B cell (primary cell): Measurements from ENCODE around the gene ITFG1.

Experiments used
- EZH2 ChIP-seq: IDR thresholded peaks from 2 replicates; pipeline ENCODE4 v1.6.1; 2012; ENCODE audit warnings: borderline replicate concordance, low read depth, mild to moderate bottlenecking, moderate library complexity, low read length; ENCODE audit not compliant: insufficient read depth, poor library complexity, severe bottlenecking
- TF ChIP-seq, protein P1 (sequence below): fragments of 200-600 bp; IDR thresholded peaks from one replicate; pipeline ENCODE4 v1.8.0; 2022; ENCODE audit warnings: antibody characterized with exemption, mild to moderate bottlenecking

DNA sequence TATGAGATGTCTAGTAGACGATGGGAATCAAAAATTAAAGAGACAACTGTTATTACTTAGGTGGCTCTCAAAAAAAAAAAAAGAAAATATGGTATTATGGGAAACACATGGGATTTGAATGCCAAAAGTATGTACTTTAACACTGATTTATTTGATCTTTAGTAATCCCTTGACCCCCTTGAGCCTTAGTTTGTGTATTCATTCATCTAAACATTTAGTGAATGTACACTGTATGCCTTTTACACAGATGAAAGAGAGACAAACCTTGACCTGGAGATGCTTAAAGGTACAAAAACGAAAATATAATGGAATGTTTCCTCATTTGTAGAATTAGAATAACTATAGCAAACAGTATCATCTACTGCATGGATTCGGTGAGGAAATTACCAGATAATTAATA is 278.5 kb downstream of the ITFG1 start:
- TF ChIP-seq, protein P1, sequence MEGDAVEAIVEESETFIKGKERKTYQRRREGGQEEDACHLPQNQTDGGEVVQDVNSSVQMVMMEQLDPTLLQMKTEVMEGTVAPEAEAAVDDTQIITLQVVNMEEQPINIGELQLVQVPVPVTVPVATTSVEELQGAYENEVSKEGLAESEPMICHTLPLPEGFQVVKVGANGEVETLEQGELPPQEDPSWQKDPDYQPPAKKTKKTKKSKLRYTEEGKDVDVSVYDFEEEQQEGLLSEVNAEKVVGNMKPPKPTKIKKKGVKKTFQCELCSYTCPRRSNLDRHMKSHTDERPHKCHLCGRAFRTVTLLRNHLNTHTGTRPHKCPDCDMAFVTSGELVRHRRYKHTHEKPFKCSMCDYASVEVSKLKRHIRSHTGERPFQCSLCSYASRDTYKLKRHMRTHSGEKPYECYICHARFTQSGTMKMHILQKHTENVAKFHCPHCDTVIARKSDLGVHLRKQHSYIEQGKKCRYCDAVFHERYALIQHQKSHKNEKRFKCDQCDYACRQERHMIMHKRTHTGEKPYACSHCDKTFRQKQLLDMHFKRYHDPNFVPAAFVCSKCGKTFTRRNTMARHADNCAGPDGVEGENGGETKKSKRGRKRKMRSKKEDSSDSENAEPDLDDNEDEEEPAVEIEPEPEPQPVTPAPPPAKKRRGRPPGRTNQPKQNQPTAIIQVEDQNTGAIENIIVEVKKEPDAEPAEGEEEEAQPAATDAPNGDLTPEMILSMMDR: no peak
- TF ChIP-seq EZH2: no peak
